ENCODE data around the gene NKG7.

- TF ChIP-seq CTCF (IDR thresholded peaks at IDR 0.05) (no peak), POLR2A (IDR thresholded peaks at IDR 0.05) (no peak)
Observed at GRCh38 chr19:51356159-51356801, 16.2 kb downstream of the NKG7 start.

Measured in lower leg skin (tissue), 3 donors.